Activated CD8-positive, alpha-beta memory T cell treated with anti-CD3 and anti-CD28 coated beads, Interleukin-2, amount 50 U/mL, for 1 hour (primary cell): Measurements from ENCODE around the gene ZNF207.
"Not testable (repeated sequence)": the region's sequence is repeated elsewhere in the genome, so short reads cannot be mapped to it uniquely, and the experiment has no call there.

Source experiments
- DNase-seq: peaks from one replicate; pipeline ENCODE4 v3.0.0-alpha.2; 2020; ENCODE audit errors: extremely low read depth

Gene ZNF207

GRCh38 chr17:32349854-32350665 is at the start of gene ZNF207:
ZNF207 (plus strand) TSS chr17:32350157; CDS start chr17:32350286, 129 bp downstream.
- peak; percentile 89 for DNase-seq

GRCh38 chr17:32302037-32302436 is 47.9 kb upstream of the ZNF207 start:
- no peak for DNase-seq

GRCh38 chr17:32302860-32303649 is 46.9 kb upstream of the ZNF207 start:
- DNase-seq = no peak

- no peak for DNase-seq
These were observed 46.1 kb upstream of the ZNF207 start for GRCh38 chr17:32303781-32304288.

GRCh38 chr17:32305049-32305448 is 44.9 kb upstream of the ZNF207 start:
- no peak for DNase-seq

GRCh38 chr17:32307658-32308057 is 42.3 kb upstream of the ZNF207 start:
- no peak for DNase-seq

- DNase-seq = no peak
These were observed 38.9 kb upstream of the ZNF207 start for GRCh38 chr17:32311028-32311536.

- DNase-seq = no peak
These were observed 35.3 kb upstream of the ZNF207 start for GRCh38 chr17:32314636-32315035.

GRCh38 chr17:32315171-32315570 is 34.8 kb upstream of the ZNF207 start:
- DNase-seq = no peak

GRCh38 chr17:32316653-32317052 is 33.3 kb upstream of the ZNF207 start:
- not testable (repeated sequence) for DNase-seq

- DNase-seq = no peak
These were observed 32.6 kb upstream of the ZNF207 start for GRCh38 chr17:32317353-32317752.

- DNase-seq = no peak
These were observed 31.9 kb upstream of the ZNF207 start for GRCh38 chr17:32318071-32318470.

- DNase-seq = peak; percentile 17
These were observed 30.4 kb upstream of the ZNF207 start for GRCh38 chr17:32319548-32319905.

- not testable (repeated sequence) for DNase-seq
These were observed 29.9 kb upstream of the ZNF207 start for GRCh38 chr17:32320080-32320479.

GRCh38 chr17:32320847-32321246 is 29.1 kb upstream of the ZNF207 start:
- DNase-seq = no peak

- no peak for DNase-seq
These were observed 26.9 kb upstream of the ZNF207 start for GRCh38 chr17:32323046-32323445.

GRCh38 chr17:32323811-32324491 is 26.0 kb upstream of the ZNF207 start:
- DNase-seq = no peak

GRCh38 chr17:32327911-32328310 is 22.0 kb upstream of the ZNF207 start:
- DNase-seq = no peak

- DNase-seq = no peak
These were observed 19.8 kb upstream of the ZNF207 start for GRCh38 chr17:32330147-32330546.

- no peak for DNase-seq
These were observed 18.5 kb upstream of the ZNF207 start for GRCh38 chr17:32331243-32332040.

GRCh38 chr17:32333187-32333586 is 16.8 kb upstream of the ZNF207 start:
- DNase-seq = no peak
